ENCODE data around the gene FBXL7. TPM values are rescaled to one million over a fixed set of nuclear protein-coding genes. Genes with fewer than 3 reads are reported as not detected.

FBXL7 gene
- total RNA-seq, 2 experiments from 2014 or later = not detected

GRCh38 chr5:15545082-15545481 is 45.1 kb downstream of the FBXL7 start:
- no peak for DNase-seq
- Mint-ChIP-seq H3K27me3 (no peaks in the 10 kb centered on the region), H3K9me3 (peaks cover 2% of the 10 kb centered on the region), H3K27ac (no peak overlapping the region), H3K36me3 (no peaks in the 10 kb centered on the region), H3K4me3 (no peak overlapping the region), H3K4me1 (no peaks in the 10 kb centered on the region)

DNA sequence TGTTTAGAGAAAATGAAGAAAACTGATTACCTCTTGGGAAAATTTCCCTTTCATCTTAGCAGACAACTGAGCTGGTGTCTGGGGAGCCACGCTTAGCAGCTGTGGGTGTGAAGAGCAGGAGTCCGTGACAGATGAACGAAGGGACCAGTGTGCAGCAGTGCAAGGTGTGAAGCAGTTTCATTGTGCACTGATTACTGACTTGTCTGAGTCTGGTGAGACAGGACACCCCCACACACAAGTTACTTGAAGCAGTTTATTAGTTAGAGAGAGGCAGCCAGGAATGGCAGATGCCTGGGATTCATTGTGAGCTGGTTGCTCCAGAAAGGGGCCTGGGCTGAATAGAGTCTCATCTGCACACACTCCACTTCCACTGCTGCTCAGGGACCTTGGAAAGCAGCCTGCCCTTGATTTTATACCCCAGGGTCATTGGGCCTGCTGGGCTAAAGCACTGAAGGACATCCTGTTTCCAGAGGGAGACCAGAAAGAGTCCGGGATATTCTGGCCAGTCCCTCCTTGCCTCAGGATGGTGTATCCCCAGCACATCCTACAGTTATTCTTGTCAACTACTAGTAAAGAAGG is 47.4 kb downstream of the FBXL7 start:
- DNase-seq = no peak
- Mint-ChIP-seq H3K36me3 (no peaks in the 10 kb centered on the region), H3K4me3 (no peak overlapping the region), H3K27me3 (no peaks in the 10 kb centered on the region), H3K9me3 (peaks cover 2% of the 10 kb centered on the region), H3K27ac (no peak overlapping the region), H3K4me1 (no peaks in the 10 kb centered on the region)

GRCh38 chr5:15549961-15550360 is 50.0 kb downstream of the FBXL7 start:
- Mint-ChIP-seq H3K36me3 (no peaks in the 10 kb centered on the region), H3K9me3 (peaks cover 2% of the 10 kb centered on the region), H3K4me3 (no peak overlapping the region), H3K27ac (no peak overlapping the region), H3K4me1 (no peaks in the 10 kb centered on the region), H3K27me3 (no peaks in the 10 kb centered on the region)
- DNase-seq = no peak

DNA sequence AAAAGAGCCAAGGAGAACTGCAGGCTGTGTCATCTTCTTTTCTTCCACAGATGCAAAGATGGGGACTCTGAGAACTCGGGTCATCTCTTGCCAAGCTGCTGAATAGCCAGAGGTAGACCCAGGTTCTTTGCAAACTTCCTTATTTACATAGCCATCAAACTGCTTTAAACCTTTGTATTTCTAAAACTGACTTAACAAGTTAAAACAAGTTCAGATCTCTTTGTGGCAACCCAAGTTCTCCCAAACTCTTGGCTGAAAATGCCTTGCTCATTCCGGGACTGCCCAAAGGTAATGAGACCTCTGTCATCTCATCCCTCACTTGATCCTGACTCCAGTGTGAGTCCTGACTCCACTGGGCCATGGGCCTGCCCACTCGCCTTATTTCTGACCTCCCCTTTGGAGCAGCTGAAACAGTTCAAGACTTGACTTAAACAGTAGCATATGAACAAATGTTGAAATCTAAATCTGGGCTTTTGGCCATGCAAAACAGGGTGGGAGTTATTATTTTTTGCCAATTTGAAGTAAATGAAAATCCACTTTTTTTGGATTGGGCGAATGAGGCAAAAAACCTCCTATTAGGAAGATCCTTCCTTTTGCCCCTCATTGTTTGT is 50.6 kb downstream of the FBXL7 start:
- no peak overlapping the region for H3K27ac Mint-ChIP-seq
- peaks cover 2% of the 10 kb centered on the region for H3K9me3 Mint-ChIP-seq
- H3K27me3 Mint-ChIP-seq = no peaks in the 10 kb centered on the region
- no peaks in the 10 kb centered on the region for H3K36me3 Mint-ChIP-seq
- H3K4me1 Mint-ChIP-seq = no peaks in the 10 kb centered on the region
- no peak overlapping the region for H3K4me3 Mint-ChIP-seq
- no peak for DNase-seq

- no peaks in the 10 kb centered on the region for H3K4me1 Mint-ChIP-seq
- H3K27ac Mint-ChIP-seq = no peak overlapping the region
- H3K4me3 Mint-ChIP-seq = no peak overlapping the region
- no peak for DNase-seq
- peaks cover 2% of the 10 kb centered on the region for H3K9me3 Mint-ChIP-seq
- H3K36me3 Mint-ChIP-seq = no peaks in the 10 kb centered on the region
- no peaks in the 10 kb centered on the region for H3K27me3 Mint-ChIP-seq
Observed at GRCh38 chr5:15551113-15551504, 51.1 kb downstream of the FBXL7 start.

- Mint-ChIP-seq H3K36me3 (no peaks in the 10 kb centered on the region), H3K4me3 (no peak overlapping the region), H3K27me3 (no peaks in the 10 kb centered on the region), H3K27ac (no peak overlapping the region), H3K9me3 (no peaks in the 10 kb centered on the region), H3K4me1 (no peaks in the 10 kb centered on the region)
- DNase-seq = no peak
Observed at GRCh38 chr5:15554542-15554941, 54.6 kb downstream of the FBXL7 start.

- H3K27me3 Mint-ChIP-seq = no peaks in the 10 kb centered on the region
- H3K9me3 Mint-ChIP-seq = no peaks in the 10 kb centered on the region
- no peak overlapping the region for H3K4me3 Mint-ChIP-seq
- DNase-seq = no peak
- H3K4me1 Mint-ChIP-seq = no peaks in the 10 kb centered on the region
- no peaks in the 10 kb centered on the region for H3K36me3 Mint-ChIP-seq
- H3K27ac Mint-ChIP-seq = no peak overlapping the region
Observed at GRCh38 chr5:15555176-15555575, 55.2 kb downstream of the FBXL7 start.

DNA sequence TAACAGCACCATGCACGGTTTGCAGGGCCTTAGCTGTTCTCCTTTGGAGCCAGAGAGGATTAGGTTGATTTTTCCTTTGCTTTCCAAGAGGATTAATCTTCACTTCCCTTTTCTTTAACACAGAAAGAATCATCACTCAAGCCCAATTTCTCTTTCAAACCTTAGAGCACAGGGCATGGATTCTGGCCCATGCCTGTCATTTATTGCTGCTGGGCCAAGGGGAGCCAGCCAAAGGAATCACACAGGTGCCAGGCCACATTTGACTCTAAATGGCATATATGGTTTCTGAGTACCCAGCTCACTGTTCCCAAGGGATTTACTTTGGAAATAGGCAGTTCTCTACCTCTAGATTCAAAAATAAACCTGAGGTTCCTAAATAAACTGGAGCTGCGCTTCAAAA is 58.3 kb downstream of the FBXL7 start:
- no peaks in the 10 kb centered on the region for H3K9me3 Mint-ChIP-seq
- no peaks in the 10 kb centered on the region for H3K36me3 Mint-ChIP-seq
- H3K4me3 Mint-ChIP-seq = no peak overlapping the region
- no peaks in the 10 kb centered on the region for H3K27me3 Mint-ChIP-seq
- H3K27ac Mint-ChIP-seq = no peak overlapping the region
- no peak for DNase-seq
- no peaks in the 10 kb centered on the region for H3K4me1 Mint-ChIP-seq

DNA sequence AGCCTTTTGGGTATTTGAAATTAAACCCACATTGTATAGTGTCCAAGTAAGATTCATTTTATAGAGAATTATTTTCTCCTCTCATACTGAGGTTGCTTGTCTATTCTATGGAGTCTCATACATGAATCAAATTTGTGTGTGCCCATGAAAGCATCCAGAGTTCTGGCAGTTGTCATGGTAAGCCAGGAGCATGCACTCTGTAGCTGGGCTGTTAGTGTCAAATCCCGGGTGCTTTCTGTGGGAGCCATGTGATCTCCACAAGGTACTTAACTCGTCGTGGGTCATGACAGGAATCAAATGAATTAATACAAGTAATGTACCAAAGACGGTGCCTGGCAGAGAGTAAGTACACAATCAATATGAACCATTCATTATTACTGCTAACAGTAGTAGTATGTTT is 58.7 kb downstream of the FBXL7 start:
- H3K27me3 Mint-ChIP-seq = no peaks in the 10 kb centered on the region
- no peak overlapping the region for H3K27ac Mint-ChIP-seq
- H3K36me3 Mint-ChIP-seq = no peaks in the 10 kb centered on the region
- no peak for DNase-seq
- H3K4me1 Mint-ChIP-seq = no peaks in the 10 kb centered on the region
- no peaks in the 10 kb centered on the region for H3K9me3 Mint-ChIP-seq
- no peak overlapping the region for H3K4me3 Mint-ChIP-seq

GRCh38 chr5:15560421-15560820 is 60.4 kb downstream of the FBXL7 start:
- Mint-ChIP-seq H3K9me3 (no peaks in the 10 kb centered on the region), H3K4me3 (no peak overlapping the region), H3K4me1 (no peaks in the 10 kb centered on the region), H3K36me3 (no peaks in the 10 kb centered on the region), H3K27ac (no peak overlapping the region), H3K27me3 (no peaks in the 10 kb centered on the region)
- no peak for DNase-seq

GRCh38 chr5:15564523-15564922 is 64.5 kb downstream of the FBXL7 start:
- H3K27me3 Mint-ChIP-seq = no peaks in the 10 kb centered on the region
- no peaks in the 10 kb centered on the region for H3K36me3 Mint-ChIP-seq
- no peaks in the 10 kb centered on the region for H3K4me1 Mint-ChIP-seq
- H3K27ac Mint-ChIP-seq = no peak overlapping the region
- no peak overlapping the region for H3K4me3 Mint-ChIP-seq
- no peak for DNase-seq
- H3K9me3 Mint-ChIP-seq = no peaks in the 10 kb centered on the region

GRCh38 chr5:15564957-15565356 is 65.0 kb downstream of the FBXL7 start:
- Mint-ChIP-seq H3K9me3 (no peaks in the 10 kb centered on the region), H3K4me3 (no peak overlapping the region), H3K27ac (no peak overlapping the region), H3K27me3 (no peaks in the 10 kb centered on the region), H3K4me1 (no peaks in the 10 kb centered on the region), H3K36me3 (no peaks in the 10 kb centered on the region)
- DNase-seq = no peak

DNA sequence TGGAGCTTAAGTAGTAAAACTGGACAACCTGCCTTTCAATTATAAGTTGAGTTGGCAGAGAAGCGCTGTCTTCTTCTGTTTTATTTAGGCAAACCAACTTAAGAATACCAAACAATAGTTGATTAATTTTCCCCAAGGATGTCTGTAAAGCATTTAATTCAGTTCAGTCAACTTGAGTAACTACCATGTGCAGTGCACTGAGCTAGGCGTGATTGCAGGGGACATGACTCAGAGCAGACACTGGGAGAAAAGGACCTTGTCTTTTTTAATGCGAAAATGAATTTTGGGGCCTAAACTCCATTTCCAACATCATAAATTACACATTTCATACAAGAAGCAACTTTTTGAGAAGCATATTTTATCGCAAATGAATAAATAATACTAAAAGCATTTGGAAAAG is 66.3 kb downstream of the FBXL7 start:
- Mint-ChIP-seq H3K27ac (no peak overlapping the region), H3K36me3 (no peaks in the 10 kb centered on the region), H3K4me1 (no peaks in the 10 kb centered on the region), H3K4me3 (no peak overlapping the region), H3K9me3 (no peaks in the 10 kb centered on the region), H3K27me3 (peaks cover 4% of the 10 kb centered on the region)
- no peak for DNase-seq

GRCh38 chr5:15566789-15567188 is 66.8 kb downstream of the FBXL7 start:
- Mint-ChIP-seq H3K9me3 (no peaks in the 10 kb centered on the region), H3K4me1 (no peaks in the 10 kb centered on the region), H3K27ac (no peak overlapping the region), H3K4me3 (no peak overlapping the region), H3K36me3 (no peaks in the 10 kb centered on the region), H3K27me3 (peaks cover 4% of the 10 kb centered on the region)
- no peak for DNase-seq

DNA sequence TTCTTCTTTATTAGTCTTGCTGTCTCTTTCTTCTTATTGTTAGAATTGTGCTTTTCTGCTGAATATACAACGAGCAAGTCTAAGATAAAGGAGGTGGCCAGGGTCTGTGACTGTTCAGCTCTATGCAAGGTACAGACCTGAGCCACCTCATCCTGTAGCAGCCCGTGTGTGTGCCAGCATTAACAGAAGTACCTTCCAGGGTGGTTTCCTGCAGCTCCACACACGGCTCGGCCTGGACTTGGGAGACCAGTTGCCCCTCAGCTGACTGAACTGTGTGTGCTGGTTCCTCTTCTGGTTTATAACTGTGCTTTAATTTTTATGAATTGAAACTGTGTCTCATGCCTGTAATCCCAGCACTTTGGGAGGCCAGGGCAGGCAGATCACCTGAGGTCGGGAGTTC is 70.5 kb downstream of the FBXL7 start:
- Mint-ChIP-seq H3K4me3 (no peak overlapping the region), H3K9me3 (no peaks in the 10 kb centered on the region), H3K27ac (no peak overlapping the region), H3K27me3 (peaks cover 4% of the 10 kb centered on the region), H3K4me1 (no peaks in the 10 kb centered on the region), H3K36me3 (no peaks in the 10 kb centered on the region)
- no peak for DNase-seq

DNA sequence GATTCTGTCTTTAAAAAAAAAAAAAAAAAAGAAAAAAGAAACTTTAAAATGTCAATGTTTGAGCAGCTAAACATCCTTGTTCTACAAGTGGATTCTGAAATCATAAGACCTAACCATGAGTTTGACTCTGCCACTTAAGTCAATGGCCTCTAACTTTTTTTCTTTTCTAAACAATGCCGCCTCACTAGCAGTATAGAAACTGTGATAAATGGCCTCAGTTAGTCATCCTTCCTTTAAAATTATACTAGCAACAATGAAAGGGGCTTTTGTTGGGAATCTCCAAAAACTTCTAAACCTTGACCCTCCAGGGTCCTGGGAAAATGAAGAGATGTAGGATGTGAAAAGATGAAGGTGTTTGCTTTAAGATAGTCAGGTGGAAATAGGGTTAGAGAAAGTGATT is 71.1 kb downstream of the FBXL7 start:
- H3K27ac Mint-ChIP-seq = no peak overlapping the region
- H3K36me3 Mint-ChIP-seq = no peaks in the 10 kb centered on the region
- DNase-seq = no peak
- H3K4me3 Mint-ChIP-seq = no peak overlapping the region
- no peaks in the 10 kb centered on the region for H3K9me3 Mint-ChIP-seq
- peaks cover 4% of the 10 kb centered on the region for H3K27me3 Mint-ChIP-seq
- H3K4me1 Mint-ChIP-seq = no peaks in the 10 kb centered on the region
